HepG2 (cell line): Measurements from ENCODE around the gene CKS2. TPM values are rescaled to one million over a fixed set of nuclear protein-coding genes. Genes with fewer than 3 reads are reported as not detected.

Experiments
- ARNT2 ChIP-seq: sonication (generic); formaldehyde crosslinking; IDR thresholded peaks from 2 replicates; pipeline ENCODE4 v1.8.0; 2022; ENCODE audit warnings: mild to moderate bottlenecking, low read depth, missing genetic modification reagents, moderate library complexity
- CHCHD3 ChIP-seq: sonication (generic); formaldehyde crosslinking; IDR thresholded peaks from 2 replicates; pipeline ENCODE4 v1.8.0; 2022; ENCODE audit warnings: mild to moderate bottlenecking, missing genetic modification reagents, moderate library complexity
- CREB1 ChIP-seq, 2 experiments: fragments of 450-650 bp in 1 of 2; IDR thresholded peaks; 2 replicates each; pipeline ENCODE4 v1.6.1; 2016 to 2017; ENCODE audit warnings: control low read depth in 1 of 2, mild to moderate bottlenecking in 1 of 2, missing compliant biosample characterization in 1 of 2, missing genetic modification characterization in 1 of 2
- DR1 ChIP-seq: sonication (generic); formaldehyde crosslinking; IDR thresholded peaks from 2 replicates; pipeline ENCODE4 v1.8.0; 2021; ENCODE audit warnings: mild to moderate bottlenecking, missing genetic modification reagents, inconsistent platforms
- ETV6 ChIP-seq: sonication (generic); formaldehyde crosslinking; conservative IDR thresholded peaks from 2 replicates; pipeline ENCODE4 v1.4.0; 2020; ENCODE audit warnings: missing genetic modification reagents
- FOXK1 ChIP-seq: sonication (generic); formaldehyde crosslinking; IDR thresholded peaks from 2 replicates; pipeline ENCODE4 v1.4.0; 2020; ENCODE audit warnings: low read depth, missing genetic modification reagents, borderline replicate concordance
- FOXM1 ChIP-seq: sonication (generic); formaldehyde crosslinking; IDR thresholded peaks from 2 replicates; pipeline ENCODE4 v1.5.0; 2020; ENCODE audit warnings: missing genetic modification reagents
- HNF1B ChIP-seq: sonication (generic); formaldehyde crosslinking; IDR thresholded peaks from 2 replicates; pipeline ENCODE4 v1.5.1; 2020; ENCODE audit warnings: mild to moderate bottlenecking, moderate library complexity, missing genetic modification reagents
- JUND ChIP-seq: sonication (generic); formaldehyde crosslinking; IDR thresholded peaks from 2 replicates; pipeline ENCODE4 v1.8.0; 2022; ENCODE audit warnings: mild to moderate bottlenecking, missing genetic modification reagents
- KDM5A ChIP-seq: fragments of 200-600 bp; sonication (generic); IDR thresholded peaks from 2 replicates; pipeline ENCODE4 v1.7.0; 2018; ENCODE audit warnings: antibody characterized with exemption, mild to moderate bottlenecking, low read length, borderline replicate concordance
- PHF5A ChIP-seq: IDR thresholded peaks from one replicate; pipeline ENCODE4 v1.6.1; 2018; ENCODE audit warnings: low read depth, missing genetic modification reagents; ENCODE audit not compliant: unreplicated experiment
- PREB ChIP-seq: sonication (generic); formaldehyde crosslinking; IDR thresholded peaks from 2 replicates; pipeline ENCODE4 v1.4.0; 2020; ENCODE audit warnings: missing genetic modification reagents
- REXO4 ChIP-seq: sonication (generic); formaldehyde crosslinking; IDR thresholded peaks from 2 replicates; pipeline ENCODE4 v1.8.0; 2022; ENCODE audit warnings: missing genetic modification reagents, mild to moderate bottlenecking, borderline replicate concordance
- TEAD2 ChIP-seq: sonication (generic); formaldehyde crosslinking; IDR thresholded peaks from 2 replicates; pipeline ENCODE4 v1.9.0; 2021; ENCODE audit warnings: missing genetic modification reagents
- TEAD3 ChIP-seq: optimal IDR thresholded peaks from 2 replicates; pipeline ENCODE3; 2016; ENCODE audit warnings: borderline replicate concordance
- TSC22D2 ChIP-seq: sonication (generic); formaldehyde crosslinking; IDR thresholded peaks from 2 replicates; pipeline ENCODE4 v1.5.1; 2020; ENCODE audit warnings: missing genetic modification reagents, mild to moderate bottlenecking, borderline replicate concordance
- ZKSCAN5 ChIP-seq: sonication (generic); formaldehyde crosslinking; IDR thresholded peaks from 2 replicates; pipeline ENCODE4 v1.5.1; 2020; ENCODE audit warnings: mild to moderate bottlenecking, missing genetic modification reagents
- ZNF136 ChIP-seq: sonication (generic); formaldehyde crosslinking; IDR thresholded peaks from 2 replicates; pipeline ENCODE4 v1.8.1; 2022; ENCODE audit warnings: low read depth, mild to moderate bottlenecking, moderate library complexity, missing genetic modification reagents
- ZNF207 ChIP-seq: fragments of 450-650 bp; IDR thresholded peaks from 2 replicates; pipeline ENCODE4 v1.6.1; 2016; ENCODE audit warnings: antibody characterized with exemption, borderline replicate concordance
- ZNF280D ChIP-seq: sonication (generic); formaldehyde crosslinking; IDR thresholded peaks from 2 replicates; pipeline ENCODE4 v1.5.1; 2020; ENCODE audit warnings: mild to moderate bottlenecking, missing genetic modification reagents
- ZNF331 ChIP-seq: sonication (generic); formaldehyde crosslinking; IDR thresholded peaks from 2 replicates; pipeline ENCODE4 v1.4.0; 2020; ENCODE audit warnings: missing genetic modification reagents
- ZNF709 ChIP-seq: sonication (generic); formaldehyde crosslinking; IDR thresholded peaks from 2 replicates; pipeline ENCODE4 v1.5.0; 2020; ENCODE audit warnings: mild to moderate bottlenecking, missing genetic modification reagents
- ZNF780A ChIP-seq: sonication (generic); formaldehyde crosslinking; IDR thresholded peaks from 2 replicates; pipeline ENCODE4 v1.8.0; 2022; ENCODE audit warnings: mild to moderate bottlenecking, missing genetic modification reagents, moderate library complexity
- ZSCAN20 ChIP-seq: sonication (generic); formaldehyde crosslinking; IDR thresholded peaks from 2 replicates; pipeline ENCODE4 v1.4.0; 2020; ENCODE audit warnings: missing genetic modification reagents, mild to moderate bottlenecking, borderline replicate concordance
- polyA plus RNA-seq, 8 experiments: library from polyadenylated mRNA; depleted of rRNA in 3 of 8; stranded (reverse) in 7 of 8; unstranded in 1 of 8; fragments of >200 nt; fragmentation: Illumina TruSeq in 4 of 8; extraction: Trizol in 4 of 8; gene quantifications; 2 replicates each; pipeline versions ENCODE4 v1.2.1 to v1.2.3, GENCODE V29; 2011 to 2016; ENCODE audit warnings: low read depth in 4 of 8, missing spikeins in 1 of 8, mixed read lengths in 1 of 8; ENCODE audit not compliant: insufficient read depth in 1 of 8
- total RNA-seq, 5 experiments: library from RNA; depleted of rRNA; stranded (reverse); fragments of >200 nt; fragmentation: Illumina TruSeq; extraction: Trizol; gene quantifications; 2 replicates each; pipeline ENCODE4 v1.2.3, GENCODE V29; 2016; ENCODE audit warnings: low read depth in 1 of 5

CKS2 gene
- total and polyA plus RNA-seq, 2 of the 13 experiments (the other 11 are each of a cell fraction or from before 2014, with no cell fraction given), result 251 to 317 TPM

GRCh38 chr9:89318123-89319014 lies 7.4 kb downstream of the CKS2 start, which contains the start of gene SECISBP2 (continued):
- TF ChIP-seq ZKSCAN5 (CRISPR knock-in tag) (no peak), ZSCAN20 (0 out of 2 replicates have a peak, but pooled peaks have one; percentile 82), ZNF136 (CRISPR knock-in tag) (peak; percentile 90; the same call in 1 of the 2 replicates), ZNF280D (peak; percentile 88; the same call in 1 of the 2 replicates), REXO4 (peak; percentile 91; the same call in 1 of the 2 replicates), TEAD3 (CRISPR knock-in tag) (peak; percentile 69), ZNF709 (CRISPR knock-in tag) (peak; percentile 82; the same call in 1 of the 2 replicates), JUND (CRISPR knock-in tag) (peak; percentile 32; the same call in 1 of the 2 replicates), FOXM1 (CRISPR knock-in tag) (no peak), TEAD2 (peak; percentile 6; the same call in 1 of the 2 replicates), CHCHD3 (peak; percentile 90), DR1 (peak; percentile 77; the same call in 1 of the 2 replicates), ZNF331 (CRISPR knock-in tag) (no peak; the same call in 1 of the 2 replicates), ZNF780A (0 out of 2 replicates have a peak, but pooled peaks have one; percentile 61), ETV6 (CRISPR knock-in tag) (peak; percentile 85; the same call in 1 of the 2 replicates), HNF1B (CRISPR knock-in tag) (peak; percentile 65), KDM5A (peak; percentile 87), TSC22D2 (peak; percentile 42; the same call in 1 of the 2 replicates), CREB1 (IDR thresholded peaks at IDR 0.05) (peak; percentile 97), CREB1 (CRISPR knock-in tag; IDR thresholded peaks at IDR 0.05) (peak; percentile 97), PREB (CRISPR knock-in tag) (no peak), ARNT2 (CRISPR knock-in tag) (peak; percentile 93), FOXK1 (CRISPR knock-in tag) (peak; percentile 90), PHF5A (CRISPR knock-in tag) (no peak), ZNF207 (no peak)
